ENCODE measurements around the gene DDX24.
"Not testable (repeated sequence)": the region's sequence is repeated elsewhere in the genome, so short reads cannot be mapped to it uniquely, and the experiment has no call there.

Gene DDX24

DNA sequence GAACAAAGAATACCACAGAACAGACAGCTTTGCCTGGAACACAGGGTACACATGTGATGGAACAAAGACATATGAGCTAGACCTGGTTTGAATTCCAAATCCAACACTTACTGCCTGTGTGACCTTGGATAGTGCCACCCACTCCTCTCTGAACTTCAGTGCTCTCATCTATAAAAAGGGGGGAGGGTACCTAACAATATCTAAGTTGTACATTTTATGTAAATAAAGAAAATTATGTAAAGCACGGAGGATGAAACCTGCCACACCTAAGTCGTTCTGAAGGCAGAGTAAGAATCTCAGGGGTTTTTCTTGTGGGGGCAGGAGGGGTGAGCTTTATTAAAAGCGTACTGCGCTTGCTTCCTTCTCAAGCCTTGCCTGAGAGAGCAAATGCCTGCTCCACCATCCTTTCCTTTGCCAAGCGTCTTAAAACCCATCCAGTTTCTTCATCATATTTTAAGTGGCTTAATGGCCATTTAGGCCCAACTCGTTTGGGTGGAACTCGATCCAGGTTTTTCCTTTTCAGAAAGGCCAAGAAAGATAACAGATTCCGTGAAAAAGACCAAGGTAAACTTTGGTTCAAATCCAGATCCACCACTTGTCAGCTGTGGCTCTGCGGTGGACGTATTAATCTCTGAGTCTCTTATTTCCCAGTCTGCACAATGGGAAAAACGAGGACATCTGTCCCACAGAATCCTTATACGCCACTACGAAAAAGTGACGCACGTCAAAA, 946 bp downstream of the DDX24 start:
- DNase-seq (ENCODE audit: low read depth, low spot score), result no peak

DNA sequence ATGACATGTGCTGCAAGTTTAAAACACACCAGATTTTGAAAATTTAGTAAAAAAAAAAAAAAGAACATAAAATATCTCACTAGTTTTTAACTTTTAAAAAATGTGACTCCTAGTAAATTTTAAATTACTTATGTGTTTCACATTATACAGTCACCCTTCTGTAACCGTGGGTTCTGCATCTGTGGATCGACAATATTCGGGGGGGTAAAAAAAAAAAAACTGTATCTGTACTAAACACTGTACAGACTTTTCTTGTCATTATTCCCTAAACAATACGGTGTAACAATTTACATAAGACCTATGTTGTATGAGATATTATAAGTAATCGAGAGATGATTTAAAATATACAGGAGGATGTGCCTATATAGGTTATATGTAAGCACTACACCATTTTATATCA, 3.2 kb downstream of the DDX24 start:
- DNase-seq (ENCODE audit: low read depth, low spot score), result no peak

DNA sequence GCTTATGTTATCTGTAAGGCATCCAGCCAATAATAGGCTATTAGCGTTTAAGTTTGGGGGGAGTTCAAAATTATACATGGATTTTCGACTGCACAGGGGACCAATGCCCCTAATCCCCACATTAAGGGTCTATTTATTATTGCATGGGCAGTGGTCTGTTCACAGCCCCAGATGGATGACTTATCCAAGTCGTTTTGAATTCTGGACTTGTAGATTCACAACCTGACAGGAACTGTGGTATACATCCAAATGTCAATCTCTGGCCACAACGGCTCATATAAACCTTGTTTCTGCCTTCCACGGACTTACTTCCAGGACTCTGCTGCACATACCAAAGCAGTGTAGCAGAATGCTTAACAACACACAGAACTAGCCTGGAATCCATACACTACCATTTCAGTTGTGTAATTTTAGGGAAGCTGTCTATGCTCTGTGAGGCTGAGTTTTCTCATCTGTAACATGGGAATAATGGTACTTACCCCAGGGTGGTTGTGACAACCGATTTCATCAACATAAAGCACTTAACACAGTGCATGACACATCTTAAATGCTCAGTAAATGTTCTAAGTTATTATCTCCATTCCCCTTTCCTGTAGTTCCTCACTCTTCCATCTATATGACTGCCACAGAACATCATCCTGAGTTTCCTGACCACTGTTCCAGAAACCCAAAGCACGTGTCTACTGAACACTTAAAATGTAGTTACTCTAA, 3.7 kb downstream of the DDX24 start:
- DNase-seq (ENCODE audit: low read depth, low spot score), result no peak

DNA sequence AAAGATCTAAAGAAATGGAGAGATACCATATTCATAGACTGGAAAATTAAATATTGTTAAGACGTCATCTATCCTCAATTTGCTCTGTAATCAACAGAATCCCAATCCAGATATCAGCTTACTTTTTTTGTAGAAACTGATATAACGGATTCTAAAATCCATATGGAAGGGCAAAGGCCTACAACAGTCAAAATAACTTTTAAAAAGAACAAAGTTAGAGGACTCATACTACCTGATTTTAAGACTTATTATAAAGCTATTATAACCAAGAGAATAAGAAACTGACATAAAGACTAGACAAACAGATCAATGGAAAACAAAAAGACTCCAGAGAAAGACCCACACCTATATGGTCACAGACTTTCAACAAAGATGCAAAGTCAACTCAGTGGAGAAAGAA, 6.0 kb downstream of the DDX24 start:
- no peak for DNase-seq (ENCODE audit: low read depth, low spot score)

DNA sequence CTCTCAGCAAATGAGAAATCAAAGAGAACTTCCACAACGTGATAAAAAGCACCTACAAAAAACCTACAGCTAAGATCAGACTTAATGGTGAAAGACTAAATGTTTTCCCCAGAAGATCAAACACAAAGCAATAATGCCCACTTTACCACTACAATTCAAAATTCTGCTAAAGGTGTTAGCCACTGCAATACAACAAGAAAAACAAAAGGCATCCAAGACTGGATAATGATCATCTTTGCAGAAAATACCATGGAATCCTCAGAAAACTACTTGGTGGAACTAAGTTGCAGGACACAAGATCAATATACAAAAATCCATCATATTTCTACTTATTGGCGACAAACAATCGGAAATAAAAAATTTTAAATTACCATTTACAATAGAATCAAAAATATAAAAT, 6.5 kb downstream of the DDX24 start:
- no peak for DNase-seq (ENCODE audit: low read depth, low spot score)

DNA sequence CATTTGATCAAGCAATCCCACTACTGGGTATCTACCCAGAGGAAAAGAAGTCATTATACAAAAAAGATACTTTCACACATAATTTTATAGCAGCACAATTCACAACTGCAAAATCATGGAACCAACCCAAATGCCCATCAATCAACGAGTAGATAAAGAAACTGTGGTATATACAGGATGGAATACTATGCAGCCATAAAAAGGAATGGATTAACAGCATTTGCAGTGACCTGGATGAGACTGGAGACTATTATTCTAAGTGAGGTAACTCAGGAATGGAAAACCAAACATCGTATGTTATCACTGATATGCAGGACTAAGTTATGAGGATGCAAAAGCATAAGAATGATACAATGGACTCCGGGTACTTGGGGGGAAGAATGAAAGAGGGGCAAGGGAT, 8.9 kb downstream of the DDX24 start:
- DNase-seq (ENCODE audit: low read depth, low spot score), result not testable (repeated sequence)

DNA sequence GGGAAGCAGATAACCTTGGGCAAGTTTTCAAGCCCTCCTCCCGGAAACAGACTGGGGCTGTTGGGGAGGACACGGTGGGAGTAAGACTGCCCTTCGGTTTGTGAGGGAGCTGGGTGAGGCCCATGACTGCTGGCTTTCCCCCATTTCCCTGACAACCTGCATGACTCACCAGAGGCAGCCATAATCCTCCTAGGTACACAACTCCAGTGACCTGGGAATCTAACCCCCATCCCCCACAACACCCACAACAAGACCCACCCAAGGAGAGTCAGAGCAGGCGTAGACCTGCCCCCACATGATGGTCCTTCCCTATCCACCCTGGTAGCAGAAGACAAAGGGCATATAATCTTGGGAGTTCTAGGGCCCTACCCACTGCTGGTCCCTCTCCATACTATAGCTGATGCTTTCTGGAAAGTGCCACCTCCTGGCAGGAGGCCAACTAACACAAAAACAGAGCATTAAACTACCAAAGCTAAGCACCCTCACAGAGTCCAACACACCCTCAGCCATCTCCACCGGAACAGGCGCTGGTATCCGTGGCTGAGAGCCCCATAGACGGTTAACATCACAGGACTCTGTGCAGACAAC, 14.8 kb downstream of the DDX24 start:
- no peak for DNase-seq (ENCODE audit: low read depth, low spot score)

DNA sequence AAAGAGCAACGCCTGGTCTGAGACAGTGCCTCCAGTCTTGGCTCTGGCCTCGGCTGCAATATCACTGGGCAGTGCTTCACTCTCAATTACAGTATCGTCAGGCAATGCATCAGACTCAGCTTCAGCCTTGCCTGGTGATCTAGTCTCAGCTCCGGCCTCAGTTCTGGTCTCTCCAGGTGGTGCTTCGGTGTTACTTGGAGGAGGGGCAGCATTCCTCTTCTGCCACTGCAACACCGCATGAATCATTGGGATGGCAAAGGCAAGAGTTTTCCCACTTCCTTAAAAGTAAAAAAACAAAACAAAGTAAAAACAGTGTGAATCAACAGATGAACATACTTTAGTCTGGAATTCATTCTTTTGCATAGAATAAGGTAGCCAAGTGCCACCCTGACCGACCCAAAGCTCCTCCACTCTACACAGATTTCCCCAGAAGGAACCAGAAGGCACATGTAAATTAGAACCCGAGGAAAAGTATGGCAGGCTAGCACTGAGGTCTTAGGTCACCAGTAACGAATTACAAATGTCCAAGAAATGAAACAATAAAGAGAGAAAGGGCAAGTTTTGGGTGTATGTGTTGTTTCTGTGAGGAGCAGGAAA, 18.6 kb downstream of the DDX24 start:
- no peak for DNase-seq (ENCODE audit: low read depth, low spot score)

DNA sequence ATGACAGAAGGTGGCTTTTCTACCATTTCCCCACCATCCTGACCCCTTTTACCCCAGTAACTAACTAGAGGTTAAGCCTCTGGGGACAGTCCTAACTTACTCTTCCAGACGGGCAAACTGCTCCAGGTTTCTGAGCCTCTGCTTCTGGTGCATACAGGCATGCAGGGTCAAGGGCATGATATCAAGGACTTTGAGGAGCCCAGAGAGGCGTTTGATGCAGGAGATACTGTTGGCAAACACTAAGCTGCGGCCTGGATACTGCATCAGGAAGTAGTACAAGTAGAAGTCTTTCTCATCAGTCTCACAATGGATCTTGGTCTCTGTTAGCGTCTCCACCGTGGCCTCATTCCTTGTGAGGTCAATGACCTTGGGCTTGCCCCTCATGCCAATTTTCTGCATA, 21.0 kb downstream of the DDX24 start:
- no peak for DNase-seq (ENCODE audit: low read depth, low spot score)

DNA sequence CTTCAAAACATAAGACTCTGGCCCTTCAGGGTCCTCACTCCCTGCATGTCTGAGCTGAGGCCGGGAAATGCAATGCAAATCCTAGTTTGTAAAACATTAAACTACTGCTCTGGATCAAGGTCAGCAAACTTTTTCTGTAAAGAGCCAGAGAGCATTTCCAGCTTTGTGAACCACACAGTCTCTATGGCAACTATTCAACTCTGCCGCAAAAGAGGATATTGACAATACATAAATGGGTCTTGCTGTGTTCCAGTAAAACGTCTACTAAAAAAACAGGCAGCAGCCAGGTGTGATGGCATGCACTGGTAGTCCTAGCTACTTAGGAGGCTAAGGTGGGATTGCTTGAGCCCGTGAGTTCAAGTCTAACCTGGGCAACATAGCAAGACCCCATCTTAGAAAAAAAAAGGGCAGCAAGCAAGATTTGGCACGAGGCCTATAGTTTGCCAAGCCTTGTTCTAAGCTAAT, 22.3 kb downstream of the DDX24 start:
- DNase-seq (ENCODE audit: low read depth, low spot score), result no peak

DNA sequence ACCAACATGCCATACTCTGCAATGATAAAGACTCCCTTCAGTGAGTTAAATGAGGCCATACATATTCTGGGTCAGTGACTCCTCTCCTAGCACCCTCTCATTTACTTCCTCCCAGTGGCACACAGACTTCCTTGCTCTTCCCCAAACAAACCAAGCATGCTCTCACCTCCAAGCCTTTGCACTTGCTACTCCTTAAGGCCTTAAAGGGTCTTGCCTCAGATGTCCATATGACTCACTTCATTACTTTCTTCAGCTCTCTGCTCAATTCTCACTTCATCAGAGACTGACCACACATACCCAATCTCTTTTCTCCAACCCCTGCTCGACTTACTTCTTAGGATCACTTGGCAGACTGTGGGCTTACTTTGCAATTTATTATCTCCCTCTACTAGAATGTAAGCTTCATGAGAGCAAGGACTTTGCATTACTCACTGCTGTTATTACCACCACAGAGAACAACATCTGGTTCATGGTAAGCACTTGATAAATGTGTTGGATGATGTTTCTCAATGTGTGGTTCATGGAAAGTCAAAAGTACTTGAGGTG, 22.8 kb downstream of the DDX24 start:
- no peak for DNase-seq (ENCODE audit: low read depth, low spot score)

DNA sequence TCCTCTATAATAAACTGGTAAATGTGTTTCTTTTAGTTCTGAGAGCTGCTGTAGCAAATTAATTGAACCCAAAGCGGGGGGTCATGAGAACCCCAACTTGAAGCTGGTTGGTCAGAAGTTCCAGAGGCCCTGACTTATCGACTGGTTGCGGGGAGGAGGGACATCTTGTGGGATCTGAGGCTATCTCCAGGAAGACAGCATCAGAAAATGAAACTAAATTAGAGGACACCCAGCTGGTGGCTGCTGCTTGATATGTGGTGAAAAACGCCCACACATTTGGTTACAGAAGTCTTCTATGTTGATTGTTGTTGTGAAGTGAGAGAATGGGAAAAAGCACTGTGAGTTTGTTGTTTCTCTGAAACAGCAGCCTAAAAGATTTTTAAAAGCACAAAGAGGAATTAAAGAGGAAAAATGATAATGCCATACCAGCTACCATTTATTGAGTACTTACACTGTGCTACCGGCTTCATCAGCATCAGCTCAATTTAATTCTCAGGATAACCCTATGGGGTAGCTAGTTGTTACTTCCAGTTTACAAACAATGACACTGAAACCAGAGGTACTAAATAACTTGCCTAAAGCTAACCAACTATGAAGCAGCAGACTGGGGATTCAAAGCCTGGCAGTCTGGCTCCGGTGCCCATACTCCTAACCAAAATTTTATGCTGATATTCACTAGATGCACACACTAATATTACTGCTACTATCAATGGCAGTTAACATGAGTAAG, 24.3 kb downstream of the DDX24 start:
- no peak for DNase-seq (ENCODE audit: low read depth, low spot score)

DNA sequence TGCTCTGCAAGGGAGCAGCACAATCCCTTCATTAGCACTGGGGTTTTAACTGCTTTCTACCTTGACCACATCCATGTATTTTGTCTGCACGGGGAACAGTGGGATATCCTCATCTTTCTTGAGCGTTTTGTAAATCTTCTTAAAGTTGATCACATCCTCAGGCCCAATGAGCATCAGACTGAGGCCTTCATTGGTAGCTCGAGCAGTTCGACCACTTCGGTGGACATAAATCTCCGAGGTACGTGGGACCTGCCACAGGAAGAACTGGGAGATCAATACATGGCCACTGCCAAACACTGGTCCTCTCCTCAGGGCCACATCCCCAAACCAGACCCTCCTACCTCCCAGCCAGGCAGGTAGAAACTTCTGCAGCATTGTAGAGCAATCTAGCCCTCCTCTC, 26.1 kb downstream of the DDX24 start:
- no peak for DNase-seq (ENCODE audit: low read depth, low spot score)

DNA sequence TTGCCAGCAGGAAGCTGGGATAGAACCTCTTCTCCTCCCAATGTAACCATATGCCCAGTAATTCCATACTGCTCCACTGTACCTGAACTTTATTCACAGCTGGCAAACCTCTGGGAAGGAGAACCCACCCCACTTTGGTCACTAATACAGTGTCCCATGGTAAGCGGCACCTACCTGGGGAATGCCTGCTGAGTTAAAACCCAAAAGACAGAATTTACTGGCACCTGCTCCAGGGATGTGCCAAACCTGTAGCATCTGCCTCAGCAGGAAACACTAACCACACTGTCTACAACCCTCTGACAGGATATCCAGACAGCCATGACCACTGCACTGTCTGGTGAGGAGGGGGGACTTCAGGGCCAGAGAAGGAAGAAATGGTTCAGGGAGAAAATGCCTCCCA, 26.6 kb downstream of the DDX24 start:
- DNase-seq (ENCODE audit: low read depth, low spot score), result no peak

DNA sequence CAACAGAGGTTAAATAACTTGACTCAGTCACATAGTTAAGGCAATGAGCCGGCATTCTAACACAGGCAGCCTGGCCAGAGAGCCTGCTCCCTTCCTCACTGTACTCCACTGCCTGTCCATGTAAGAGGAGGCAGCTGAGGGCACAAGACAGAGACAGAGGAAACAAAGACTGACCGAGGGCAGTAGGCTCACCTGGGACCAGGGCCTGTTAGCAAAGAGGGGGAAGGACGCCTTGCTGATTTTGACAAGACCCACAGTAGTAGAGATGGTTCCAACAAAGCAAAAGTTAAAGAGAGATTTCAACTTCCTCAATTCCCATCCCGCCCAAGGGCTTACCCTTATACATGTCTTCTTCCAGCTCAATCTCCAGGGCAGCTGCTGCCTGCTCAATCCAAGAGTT, 28.3 kb downstream of the DDX24 start:
- DNase-seq (ENCODE audit: low read depth, low spot score), result no peak

DNA sequence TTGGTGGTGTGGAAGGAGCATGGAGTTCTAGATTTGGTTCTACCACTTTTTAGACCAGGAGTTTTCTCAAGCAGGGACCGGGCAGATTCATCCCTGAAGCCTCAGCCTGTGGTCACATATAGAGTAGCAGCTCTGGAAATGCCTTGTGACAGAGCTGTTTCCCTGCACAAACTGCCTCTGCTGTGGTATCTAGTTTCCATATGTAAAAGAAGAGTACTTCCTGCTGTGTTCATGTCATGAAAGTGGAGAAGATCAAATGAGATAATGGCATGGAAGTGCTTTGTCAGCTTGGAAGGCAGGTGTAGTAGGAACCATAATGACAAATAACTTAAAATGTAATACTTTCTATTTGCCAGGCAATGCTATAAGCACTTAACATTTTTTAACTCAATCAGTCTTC, 28.8 kb downstream of the DDX24 start:
- DNase-seq (ENCODE audit: low read depth, low spot score), result no peak

DNA sequence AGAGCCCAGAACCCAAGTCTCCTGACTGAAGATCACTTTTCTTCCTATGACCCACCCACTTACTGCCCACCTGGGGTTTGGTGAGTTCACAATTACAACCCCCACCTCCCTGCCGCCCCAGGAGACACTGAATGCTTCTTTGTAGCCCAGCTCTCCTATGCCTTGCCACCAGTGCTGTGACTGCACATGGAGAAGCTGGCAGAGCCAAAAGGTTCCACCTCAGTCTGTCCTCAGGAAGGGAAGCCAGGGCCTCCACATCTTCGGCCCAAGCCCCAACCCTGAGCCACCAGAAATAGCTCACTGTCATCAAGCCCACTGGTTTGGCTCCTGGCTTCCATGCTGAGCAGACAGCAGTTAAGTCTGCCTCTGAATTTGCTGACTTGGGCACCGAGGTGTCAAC, 29.2 kb downstream of the DDX24 start:
- DNase-seq (ENCODE audit: low read depth, low spot score), result no peak

DNA sequence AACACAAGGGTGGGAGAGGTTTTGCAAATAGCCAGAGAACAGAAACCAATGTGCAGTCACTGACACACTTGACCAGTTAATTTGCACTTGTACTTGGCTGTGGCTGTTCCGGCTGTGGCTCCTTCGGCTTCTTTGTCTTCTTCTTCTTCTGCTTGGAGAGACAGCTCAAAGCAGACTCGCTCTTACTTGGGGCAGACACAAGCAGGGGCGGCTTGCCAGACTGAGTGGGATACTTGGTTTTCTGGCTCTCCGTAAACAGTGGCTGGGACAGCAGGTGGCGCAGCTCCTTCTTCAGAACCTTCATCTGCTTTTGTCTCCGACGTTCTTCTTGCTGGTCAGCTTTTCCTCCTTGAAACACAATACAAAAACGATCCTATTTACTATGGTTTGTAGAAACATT, 29.9 kb downstream of the DDX24 start:
- no peak for DNase-seq (ENCODE audit: low read depth, low spot score)

DNA sequence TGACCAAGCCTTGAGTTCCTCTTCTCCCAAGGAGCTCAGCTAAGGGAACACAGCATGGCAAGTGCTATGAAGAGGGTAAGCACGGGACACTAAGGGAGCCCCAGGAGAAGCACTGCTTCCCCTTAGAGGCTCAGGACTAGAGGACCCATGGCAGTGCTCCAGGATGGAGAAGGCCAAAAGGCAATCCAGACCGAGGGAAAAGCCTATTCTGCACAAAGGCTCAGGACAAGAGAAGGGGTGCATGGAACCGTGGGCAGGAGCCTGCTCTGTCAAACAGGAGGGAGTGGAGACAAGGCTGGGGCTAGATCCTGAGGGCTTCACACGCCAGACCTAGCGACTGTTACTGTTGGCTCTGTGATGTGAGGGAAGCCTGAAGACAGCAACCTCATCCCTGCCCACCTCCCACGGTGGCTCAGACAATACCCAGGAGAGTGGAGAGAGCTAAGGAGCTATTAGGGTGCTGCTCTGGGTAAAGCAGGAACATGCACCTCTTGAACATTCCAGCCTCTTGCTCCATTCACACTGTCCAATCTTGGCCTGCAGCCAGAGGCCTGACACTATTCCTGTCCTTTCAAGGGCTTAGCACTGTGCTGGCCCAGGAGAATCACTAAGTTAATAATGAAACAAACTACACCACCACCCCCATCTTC, 30.6 kb downstream of the DDX24 start:
- DNase-seq (ENCODE audit: low read depth, low spot score), result no peak

DNA sequence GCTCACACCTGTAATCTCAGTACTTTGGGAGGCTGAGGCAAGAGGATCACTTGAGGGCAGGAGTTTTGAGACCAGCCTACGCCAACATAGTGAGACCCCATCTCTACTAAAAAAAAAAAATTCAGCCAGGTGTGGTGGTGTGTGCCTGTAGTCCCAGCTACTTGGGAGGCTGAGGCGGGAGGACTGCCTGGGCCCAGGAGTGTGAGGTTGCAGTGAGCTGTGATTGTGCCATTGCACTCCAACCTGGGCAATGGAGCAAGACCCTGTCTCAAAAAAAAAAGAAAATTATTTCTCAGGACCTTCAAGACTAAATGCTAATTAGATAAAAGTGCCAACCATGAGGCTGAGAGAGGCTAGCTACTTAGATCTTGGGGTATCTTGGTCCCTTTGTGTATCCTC, 31.4 kb downstream of the DDX24 start:
- no peak for DNase-seq (ENCODE audit: low read depth, low spot score)

Measured in activated naive CD8-positive, alpha-beta T cell treated with anti-CD3 and anti-CD28 coated beads, Interleukin-2, amount 50 U/mL, for 16 hours (primary cell).